GM19023 (cell line): Measurements from ENCODE around the gene ZNF561.
"Not testable (repeated sequence)": the region's sequence is repeated elsewhere in the genome, so short reads cannot be mapped to it uniquely, and the experiment has no call there.

Experiments
- ATAC-seq: cut with Tn5 transposase; IDR thresholded peaks from one replicate; pipeline ENCODE4 v1.9.1; 2021; ENCODE audit warnings: mild to moderate bottlenecking, moderate library complexity; ENCODE audit not compliant: unreplicated experiment

The ZNF561 gene

GRCh38 chr19:9582081-9582725, 38.8 kb downstream of the ZNF561 start:
- not testable (repeated sequence) for ATAC-seq

GRCh38 chr19:9580728-9581127, 40.3 kb downstream of the ZNF561 start:
- ATAC-seq, result no peak

DNA sequence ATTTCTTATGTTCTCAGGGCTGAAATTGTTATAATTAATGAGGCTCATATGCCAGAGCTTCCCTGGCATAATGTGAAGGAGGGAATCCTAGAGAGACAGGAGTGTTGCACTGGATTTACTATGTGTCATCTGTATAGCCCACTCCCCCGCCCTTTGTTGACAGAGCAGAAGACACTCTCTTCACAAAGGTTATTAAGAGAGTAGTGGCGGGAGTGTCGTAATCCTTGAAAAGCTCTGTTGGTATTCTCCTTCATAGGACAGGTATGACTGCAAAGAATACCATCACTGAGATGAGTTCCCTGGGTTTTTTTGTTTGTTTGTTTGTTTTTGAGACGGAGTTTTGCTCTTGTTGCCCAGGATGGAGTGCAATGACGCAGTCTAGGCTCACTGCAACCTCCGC, 50.8 kb downstream of the ZNF561 start:
- no peak for ATAC-seq

- ATAC-seq, result no peak
Measured at GRCh38 chr19:9566729-9567128, 54.3 kb downstream of the ZNF561 start.

GRCh38 chr19:9565900-9566705, 54.9 kb downstream of the ZNF561 start:
- ATAC-seq, result no peak
